CD8-positive, alpha-beta memory T cell (primary cell): ENCODE measurements around the gene CEP104. TPM values are rescaled to one million over a fixed set of nuclear protein-coding genes. Genes with fewer than 3 reads are reported as not detected.
"Not testable (repeated sequence)": the region's sequence is repeated elsewhere in the genome, so short reads cannot be mapped to it uniquely, and the experiment has no call there.

Experiments used
- CTCF ChIA-PET: fragments of 350-600 bp; sonication (Branson Sonifier 250); formaldehyde crosslinking; loops from one replicate; lab custom pipeline; 2021; ENCODE audit warnings: antibody characterized with exemption; lab: Charles Lee
- POLR2A ChIA-PET: fragments of 350-600 bp; sonication (Branson Sonifier 250); formaldehyde crosslinking; loops from one replicate; lab custom pipeline; 2021; ENCODE audit warnings: antibody characterized with exemption; lab: Charles Lee
- DNase-seq, 5 donors: peaks; one replicate each; pipeline versions ENCODE4 v3.0.0 to v3.0.0-alpha.2; 2020 to 2022; ENCODE audit warnings: mixed read lengths in 1 of 5
- H3K27ac ChIP-seq: one replicate; pipeline ENCODE4 v1.7.0; 2013; ENCODE audit warnings: low read depth, mild to moderate bottlenecking, low read length, moderate library complexity
- H3K27me3 ChIP-seq: 2 replicates; pipeline ENCODE4 v1.7.0; 2013; ENCODE audit warnings: low read length, mild to moderate bottlenecking; ENCODE audit not compliant: insufficient read depth, poor library complexity, severe bottlenecking
- H3K36me3 ChIP-seq: 2 replicates; pipeline ENCODE4 v1.7.0; 2013; ENCODE audit warnings: mild to moderate bottlenecking, low read length, moderate library complexity; ENCODE audit not compliant: insufficient read depth
- H3K4me1 ChIP-seq: 2 replicates; pipeline ENCODE4 v1.7.0; 2013; ENCODE audit warnings: mild to moderate bottlenecking, low read length, moderate library complexity; ENCODE audit not compliant: insufficient read depth
- H3K4me3 ChIP-seq: 2 replicates; pipeline ENCODE4 v1.7.0; 2013; ENCODE audit warnings: mild to moderate bottlenecking, low read length
- H3K9me3 ChIP-seq: 2 replicates; pipeline ENCODE4 v1.7.0; 2013; ENCODE audit warnings: mild to moderate bottlenecking, low read length
- H3K27ac Mint-ChIP-seq, 8 donors: one replicate each; pipeline ENCODE4 v1.8.0; 2020 to 2021; ENCODE audit warnings: mixed read lengths in 8 of 8, mild to moderate bottlenecking in 6 of 8, inconsistent platforms in 3 of 8, moderate library complexity in 3 of 8
- H3K27me3 Mint-ChIP-seq, 2 donors: one replicate each; pipeline ENCODE4 v1.8.0; 2020 to 2021; ENCODE audit warnings: mixed read lengths in 2 of 2, mild to moderate bottlenecking in 1 of 2, moderate library complexity in 1 of 2
- H3K36me3 Mint-ChIP-seq, 3 donors: one replicate each; pipeline ENCODE4 v1.8.0; 2020 to 2021; ENCODE audit warnings: mixed read lengths in 3 of 3, inconsistent platforms in 1 of 3, mild to moderate bottlenecking in 1 of 3
- H3K4me1 Mint-ChIP-seq, 3 donors: one replicate each; pipeline ENCODE4 v1.8.0; 2020 to 2021; ENCODE audit warnings: mixed read lengths in 3 of 3, inconsistent platforms in 1 of 3, mild to moderate bottlenecking in 1 of 3
- H3K4me3 Mint-ChIP-seq, 7 donors: one replicate each; pipeline ENCODE4 v1.8.0; 2020 to 2021; ENCODE audit warnings: mixed read lengths in 7 of 7, mild to moderate bottlenecking in 6 of 7, moderate library complexity in 4 of 7, inconsistent platforms in 2 of 7
- H3K9me3 Mint-ChIP-seq, 5 donors: one replicate each; pipeline ENCODE4 v1.8.0; 2020 to 2022; ENCODE audit warnings: mixed read lengths in 5 of 5, mild to moderate bottlenecking in 3 of 5, moderate library complexity in 2 of 5, inconsistent platforms in 1 of 5
- polyA plus RNA-seq: library from polyadenylated mRNA; unstranded; fragments of 300-500 nt; fragmentation: Illumina TruSeq; gene quantifications from one replicate; pipeline ENCODE4 v1.2.3, GENCODE V29; 2021
- total RNA-seq, 2 experiments: library from RNA; stranded (reverse); gene quantifications; one replicate each; pipeline ENCODE4 v1.2.3, GENCODE V29; 2021

The CEP104 gene
- total and polyA plus RNA-seq, 3 experiments from 2014 or later, result 29.4 to 47.0 (median 45.0) TPM

DNA sequence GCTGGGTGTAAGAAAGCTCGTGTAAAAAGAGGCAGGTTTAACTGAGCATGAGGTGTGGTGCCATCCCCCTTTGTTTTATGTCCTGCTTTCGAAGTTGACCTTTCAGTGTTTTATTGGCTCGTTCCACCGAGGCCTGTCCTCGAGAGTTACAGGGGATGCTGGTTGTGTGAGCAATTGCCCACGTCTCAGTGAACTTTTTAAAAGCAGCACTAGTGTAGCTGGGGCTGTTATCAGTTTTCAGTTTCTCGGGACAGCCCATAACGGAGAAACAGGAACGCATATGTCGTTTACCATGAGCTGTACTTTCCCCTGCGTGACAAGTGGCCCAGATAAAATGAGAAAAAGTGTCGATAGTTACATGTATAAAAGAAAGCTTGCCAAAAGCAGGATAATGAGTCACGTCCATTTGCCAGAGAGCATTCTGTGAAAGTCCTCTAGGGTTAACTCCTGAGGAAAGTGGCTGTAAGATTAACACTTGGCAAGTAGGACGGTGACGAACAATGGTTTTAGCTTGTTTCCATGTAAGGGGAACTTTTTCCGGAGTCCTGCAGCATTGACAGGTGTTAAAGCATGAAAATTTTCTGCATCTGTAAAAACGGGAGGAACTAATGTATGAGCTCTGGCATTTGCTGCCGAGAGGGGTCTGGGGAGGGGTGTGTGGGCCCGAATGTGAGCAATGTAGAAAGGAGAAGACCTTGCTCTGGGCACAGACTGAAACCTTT, 52.9 kb downstream of the CEP104 start:
- H3K4me3 ChIP-seq, result no peak overlapping the region
- DNase-seq, result no peak
- Mint-ChIP-seq H3K4me1 (peaks cover 5 to 6% (median 5%) of the 10 kb centered on the region in 3 donors), H3K27me3 (peaks cover 30 to 64% of the 10 kb centered on the region in 2 donors), H3K27ac (peak overlapping the region in 1 of 8 donors; percentile 81), H3K4me3 (no peak overlapping the region), H3K9me3 (no peaks in the 10 kb centered on the region), H3K36me3 (no peaks in the 10 kb centered on the region)
- no peaks in the 10 kb centered on the region for H3K27me3 ChIP-seq
- no peaks in the 10 kb centered on the region for H3K4me1 ChIP-seq
- H3K27ac ChIP-seq, result peak overlapping the region; percentile 43
- no peaks in the 10 kb centered on the region for H3K9me3 ChIP-seq
- ChIA-PET POLR2A (no interaction called here), CTCF (no interaction called here)
- no peaks in the 10 kb centered on the region for H3K36me3 ChIP-seq

DNA sequence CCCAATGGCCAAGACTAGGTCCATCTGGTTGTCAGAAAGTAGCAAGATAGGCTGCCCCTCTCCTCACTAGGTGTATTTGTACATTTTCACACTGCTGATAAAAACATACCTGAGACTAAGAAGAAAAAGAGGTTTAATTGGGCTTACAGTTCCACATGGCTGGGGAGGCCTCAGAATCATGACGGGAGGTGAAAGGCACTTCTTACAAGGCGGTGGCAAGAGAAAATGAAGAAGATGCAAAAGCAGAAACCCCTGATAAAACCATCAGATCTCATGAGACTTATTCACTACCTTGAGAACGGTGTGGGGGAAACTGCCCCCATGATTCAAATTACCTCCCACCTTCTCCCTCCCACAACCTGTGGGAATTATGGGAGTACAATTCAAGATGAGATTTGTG, 56.2 kb downstream of the CEP104 start:
- H3K36me3 Mint-ChIP-seq, POLR2A ChIA-PET, H3K36me3 ChIP-seq, H3K27ac ChIP-seq, DNase-seq, H3K9me3 Mint-ChIP-seq, H3K27me3 ChIP-seq, H3K4me1 ChIP-seq, H3K9me3 ChIP-seq, H3K27ac Mint-ChIP-seq, H3K4me3 ChIP-seq: not testable (repeated sequence)
- peak overlapping the region in 1 of 7 donors; percentile 25 for H3K4me3 Mint-ChIP-seq
- CTCF ChIA-PET, result interaction anchor here (1.0 to 2.0 kb wide), 3 partner anchors 17 to 348 kb away, joined by 3 to 8 read pairs (median 3); no protein-coding TSS in a partner anchor
- peaks cover 14 to 17% (median 16%) of the 10 kb centered on the region in 3 donors for H3K4me1 Mint-ChIP-seq
- peaks cover 27 to 53% of the 10 kb centered on the region in 2 donors for H3K27me3 Mint-ChIP-seq

DNA sequence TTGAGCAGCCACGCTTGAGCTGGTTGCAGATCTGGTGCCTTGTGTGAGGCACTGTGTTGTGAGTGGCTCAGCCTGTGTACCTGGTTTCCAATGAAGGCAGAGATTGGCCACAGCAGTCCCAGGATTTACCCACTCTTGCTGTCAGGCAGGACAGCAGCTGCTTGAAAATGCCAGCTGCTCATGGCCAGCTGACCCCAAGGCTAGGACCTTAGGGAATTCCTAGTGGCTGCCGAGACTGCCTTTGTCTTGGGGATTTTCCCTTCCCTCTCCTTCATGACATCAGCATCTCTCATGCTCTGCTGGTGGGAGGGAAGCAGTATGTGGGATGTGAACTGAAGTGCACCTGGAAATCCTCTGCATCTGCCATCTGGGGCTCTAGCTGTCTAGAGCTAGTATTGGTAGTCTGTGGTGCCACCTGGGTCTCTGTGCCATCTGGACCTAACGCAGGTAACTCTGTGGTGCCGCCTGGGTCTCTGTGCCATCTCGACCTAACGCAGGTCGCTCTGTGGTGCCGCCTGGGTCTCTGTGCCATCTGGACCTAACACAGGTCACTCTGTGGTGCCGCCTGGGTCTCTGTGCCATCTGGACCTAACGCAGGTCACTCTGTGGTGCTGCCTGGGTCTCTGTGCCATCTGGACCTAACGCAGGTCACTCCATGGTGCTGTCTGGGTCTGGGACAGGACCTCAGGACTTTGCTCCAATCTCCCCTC, 56.9 kb downstream of the CEP104 start:
- Histone ChIP-seq H3K27ac (no peak overlapping the region), H3K27me3 (no peaks in the 10 kb centered on the region), H3K9me3 (no peaks in the 10 kb centered on the region), H3K4me1 (peaks cover 13% of the 10 kb centered on the region), H3K4me3 (no peak overlapping the region), H3K36me3 (no peaks in the 10 kb centered on the region)
- H3K27ac Mint-ChIP-seq, result no peak overlapping the region
- ChIA-PET CTCF (interaction anchor here (1.5 kb wide), 1 partner anchor 24 kb away, joined by 6 read pairs; no protein-coding TSS in a partner anchor), POLR2A (no interaction called here)
- peak in 1 of 5 donors; percentile 7 for DNase-seq
- H3K4me1 Mint-ChIP-seq, result peaks cover 19 to 22% (median 21%) of the 10 kb centered on the region in 3 donors
- H3K27me3 Mint-ChIP-seq, result peaks cover 24 to 49% of the 10 kb centered on the region in 2 donors
- H3K4me3 Mint-ChIP-seq, result peak overlapping the region in 2 of 7 donors; percentile 25 to 28
- H3K9me3 Mint-ChIP-seq, result no peaks in the 10 kb centered on the region
- H3K36me3 Mint-ChIP-seq, result peaks cover 0 to 8% (median 4%) of the 10 kb centered on the region in 3 donors

- Mint-ChIP-seq H3K27ac (peak within 1 kb of the TSS; percentile 74 to 98 (median 97)), H3K4me3 (peak within 1 kb of the TSS; percentile 88 to 97 (median 95)), H3K9me3 (no peaks in the 10 kb centered on the region), H3K27me3 (peaks cover 12 to 18% of the 10 kb centered on the region in 2 donors), H3K4me1 (peaks cover 37 to 54% (median 46%) of the 10 kb centered on the region in 3 donors), H3K36me3 (peaks cover 2 to 26% (median 4%) of the 10 kb centered on the region in 3 donors)
- Histone ChIP-seq H3K4me3 (peak within 1 kb of the TSS; percentile 66), H3K27me3 (no peaks in the 10 kb centered on the region), H3K4me1 (peaks cover 34% of the 10 kb centered on the region), H3K27ac (peak within 1 kb of the TSS; percentile 69), H3K9me3 (no peaks in the 10 kb centered on the region), H3K36me3 (peaks cover 11% of the 10 kb centered on the region)
- CTCF ChIA-PET, result interaction anchor here (0.7 to 0.9 kb wide), 3 partner anchors 20 to 26 kb away, joined by 3 read pairs; no protein-coding TSS in a partner anchor
- peak; percentile 91 to 96 (median 91) for DNase-seq
- POLR2A ChIA-PET, result interaction anchor here (1.0 to 1.3 kb wide), 2 partner anchors 61 to 103 kb away, joined by 3 read pairs; partner anchors contain the start of genes C1orf174 and DFFB
Observed at GRCh38 chr1:3796215-3797061, 60.6 kb downstream of the CEP104 start, which contains the start of gene LRRC47. Gene LRRC47, minus strand, starts transcription at chr1:3796498. Its CDS starts 22 bp downstream, at chr1:3796476.

DNA sequence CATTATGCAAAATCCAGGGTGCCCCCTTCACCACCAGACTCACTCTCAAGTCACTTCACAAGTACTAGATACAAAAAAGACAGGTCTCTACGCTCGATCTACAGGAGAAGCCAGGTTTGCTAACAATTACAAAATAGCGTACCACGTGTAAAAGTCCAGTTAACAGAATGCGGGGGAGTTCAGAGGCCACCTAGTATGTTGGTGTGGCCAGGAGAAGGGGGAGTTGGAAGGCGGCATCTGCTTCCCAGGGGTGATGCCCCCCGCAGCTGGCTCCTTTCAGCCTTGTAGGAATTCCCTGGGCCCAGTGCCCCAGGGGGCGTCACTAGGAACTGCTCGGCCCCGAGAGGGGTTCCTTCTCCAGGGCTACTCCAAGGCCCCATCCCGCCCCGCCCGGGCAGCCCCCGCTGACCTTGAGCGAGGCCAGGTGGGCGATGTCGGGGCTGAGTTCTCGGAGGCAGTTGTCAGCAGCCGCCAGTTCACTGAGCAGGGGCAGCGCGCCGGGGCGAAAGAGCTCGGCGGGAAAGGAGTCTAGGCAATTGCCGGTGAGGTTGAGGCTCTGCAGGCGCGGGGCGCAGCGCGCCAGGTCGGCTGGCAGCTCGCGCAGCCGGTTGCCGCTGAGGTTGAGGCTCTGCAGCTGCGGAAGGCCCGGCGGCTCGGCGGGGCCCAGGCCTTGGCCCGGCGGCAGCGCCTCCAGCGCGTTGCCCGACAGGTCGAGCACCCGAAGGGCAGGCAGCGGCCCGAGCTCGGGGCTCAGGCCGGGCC, 61.4 kb downstream of the CEP104 start:
- peak in 1 of 5 donors; percentile 42 for DNase-seq
- H3K27ac ChIP-seq, result peak overlapping the region; percentile 69
- POLR2A ChIA-PET, result interaction anchor here (1.0 to 1.3 kb wide), 2 partner anchors 62 to 104 kb away, joined by 3 read pairs; partner anchors contain the start of genes C1orf174 and DFFB

GRCh38 chr1:3790952-3791351, 66.1 kb downstream of the CEP104 start:
- POLR2A ChIA-PET, result no interaction called here
- Histone ChIP-seq H3K27me3 (no peaks in the 10 kb centered on the region), H3K36me3 (peaks cover 22% of the 10 kb centered on the region), H3K9me3 (no peaks in the 10 kb centered on the region), H3K4me3 (no peak overlapping the region), H3K4me1 (peaks cover 40% of the 10 kb centered on the region), H3K27ac (no peak overlapping the region)
- CTCF ChIA-PET, result no interaction called here
- DNase-seq, result peak in 1 of 5 donors; percentile 45
- peaks cover 31 to 72% (median 47%) of the 10 kb centered on the region in 3 donors for H3K4me1 Mint-ChIP-seq
- peaks cover 0 to 52% (median 5%) of the 10 kb centered on the region in 3 donors for H3K36me3 Mint-ChIP-seq
- no peaks in the 10 kb centered on the region for H3K27me3 Mint-ChIP-seq
- H3K9me3 Mint-ChIP-seq, result no peaks in the 10 kb centered on the region
- no peak overlapping the region for H3K27ac Mint-ChIP-seq
- H3K4me3 Mint-ChIP-seq, result no peak overlapping the region

More for the DNA sequence above, 61.4 kb downstream of the CEP104 start:
- peak overlapping the region in 7 of 8 donors; percentile 59 to 89 (median 74) for H3K27ac Mint-ChIP-seq
- peak overlapping the region; percentile 78 to 92 (median 88) for H3K4me3 Mint-ChIP-seq
- peaks cover 2 to 26% (median 4%) of the 10 kb centered on the region in 3 donors for H3K36me3 Mint-ChIP-seq
- peaks cover 4 to 10% of the 10 kb centered on the region in 2 donors for H3K27me3 Mint-ChIP-seq
- H3K27me3 ChIP-seq, result no peaks in the 10 kb centered on the region
- H3K4me3 ChIP-seq, result peak overlapping the region; percentile 66
- no peaks in the 10 kb centered on the region for H3K9me3 ChIP-seq
- H3K4me1 Mint-ChIP-seq, result peaks cover 34 to 53% (median 42%) of the 10 kb centered on the region in 3 donors
- H3K4me1 ChIP-seq, result peaks cover 34% of the 10 kb centered on the region
- H3K36me3 ChIP-seq, result peaks cover 11% of the 10 kb centered on the region
- no peaks in the 10 kb centered on the region for H3K9me3 Mint-ChIP-seq
- CTCF ChIA-PET, result interaction anchor here (0.7 to 0.8 kb wide), 2 partner anchors 20 to 25 kb away, joined by 3 read pairs; no protein-coding TSS in a partner anchor
